PFSK-1 (cell line): ENCODE results near the gene MAP3K4.

Source experiments
- FOXP2 ChIP-seq: optimal IDR thresholded peaks from 2 replicates; pipeline ENCODE3; 2011; ENCODE audit warnings: borderline replicate concordance, control low read depth, inconsistent platforms; ENCODE audit not compliant: insufficient read depth; ENCODE audit errors: extremely low read length, extremely low read depth
- POLR2AphosphoS5 ChIP-seq: IDR thresholded peaks from 2 replicates; pipeline ENCODE4 v1.6.1; 2012; ENCODE audit warnings: low read depth, mild to moderate bottlenecking, control low read depth, low read length, moderate library complexity
- SIN3A ChIP-seq: IDR thresholded peaks from 2 replicates; pipeline ENCODE4 v1.6.1; 2012; ENCODE audit warnings: mild to moderate bottlenecking, low read length, moderate library complexity, borderline replicate concordance; ENCODE audit not compliant: insufficient read depth
- TAF1 ChIP-seq: IDR thresholded peaks from 2 replicates; pipeline ENCODE4 v1.6.1; 2012; ENCODE audit warnings: low read length, control low read depth, borderline replicate concordance; ENCODE audit not compliant: insufficient read depth
- TF ChIP-seq, protein P1 (sequence below), 2 experiments: IDR thresholded peaks; 2 replicates each; pipeline versions ENCODE4 v1.6.1 to v1.8.0; 2011 to 2012; ENCODE audit warnings: low read depth in 2 of 2, low read length in 2 of 2, control low read depth in 1 of 2, inconsistent platforms in 1 of 2, mild to moderate bottlenecking in 1 of 2, moderate library complexity in 1 of 2; ENCODE audit not compliant: insufficient read depth in 1 of 2

Gene MAP3K4

DNA sequence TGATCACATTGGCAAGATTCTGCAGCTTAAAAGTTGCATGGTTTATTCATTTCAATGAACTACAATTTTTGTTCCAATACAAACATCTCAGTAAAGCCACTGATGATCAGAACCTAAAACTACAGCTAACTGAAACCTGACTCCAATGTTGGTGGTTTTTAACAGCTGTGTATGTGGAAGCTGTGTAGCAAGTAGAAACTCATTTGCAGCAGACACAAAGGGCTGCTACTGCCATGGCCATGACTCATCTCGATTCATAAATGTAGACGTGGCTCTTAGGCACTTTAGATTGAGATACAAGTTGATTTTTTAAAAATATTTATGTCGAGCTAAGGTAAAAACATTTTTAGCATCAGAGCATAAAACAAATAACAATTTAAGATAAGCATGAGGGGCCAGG is 19.5 kb upstream of the MAP3K4 start:
- TF ChIP-seq TAF1 (no peak), POLR2AphosphoS5 (no peak), SIN3A (no peak), FOXP2 (no peak)
- TF ChIP-seq, protein P1, sequence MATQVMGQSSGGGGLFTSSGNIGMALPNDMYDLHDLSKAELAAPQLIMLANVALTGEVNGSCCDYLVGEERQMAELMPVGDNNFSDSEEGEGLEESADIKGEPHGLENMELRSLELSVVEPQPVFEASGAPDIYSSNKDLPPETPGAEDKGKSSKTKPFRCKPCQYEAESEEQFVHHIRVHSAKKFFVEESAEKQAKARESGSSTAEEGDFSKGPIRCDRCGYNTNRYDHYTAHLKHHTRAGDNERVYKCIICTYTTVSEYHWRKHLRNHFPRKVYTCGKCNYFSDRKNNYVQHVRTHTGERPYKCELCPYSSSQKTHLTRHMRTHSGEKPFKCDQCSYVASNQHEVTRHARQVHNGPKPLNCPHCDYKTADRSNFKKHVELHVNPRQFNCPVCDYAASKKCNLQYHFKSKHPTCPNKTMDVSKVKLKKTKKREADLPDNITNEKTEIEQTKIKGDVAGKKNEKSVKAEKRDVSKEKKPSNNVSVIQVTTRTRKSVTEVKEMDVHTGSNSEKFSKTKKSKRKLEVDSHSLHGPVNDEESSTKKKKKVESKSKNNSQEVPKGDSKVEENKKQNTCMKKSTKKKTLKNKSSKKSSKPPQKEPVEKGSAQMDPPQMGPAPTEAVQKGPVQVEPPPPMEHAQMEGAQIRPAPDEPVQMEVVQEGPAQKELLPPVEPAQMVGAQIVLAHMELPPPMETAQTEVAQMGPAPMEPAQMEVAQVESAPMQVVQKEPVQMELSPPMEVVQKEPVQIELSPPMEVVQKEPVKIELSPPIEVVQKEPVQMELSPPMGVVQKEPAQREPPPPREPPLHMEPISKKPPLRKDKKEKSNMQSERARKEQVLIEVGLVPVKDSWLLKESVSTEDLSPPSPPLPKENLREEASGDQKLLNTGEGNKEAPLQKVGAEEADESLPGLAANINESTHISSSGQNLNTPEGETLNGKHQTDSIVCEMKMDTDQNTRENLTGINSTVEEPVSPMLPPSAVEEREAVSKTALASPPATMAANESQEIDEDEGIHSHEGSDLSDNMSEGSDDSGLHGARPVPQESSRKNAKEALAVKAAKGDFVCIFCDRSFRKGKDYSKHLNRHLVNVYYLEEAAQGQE (IDR thresholded peaks at IDR 0.05; ENCODE audit: insufficient read depth in 1 of 2, low read depth in 2 of 2, low read length in 2 of 2) = no peak

DNA sequence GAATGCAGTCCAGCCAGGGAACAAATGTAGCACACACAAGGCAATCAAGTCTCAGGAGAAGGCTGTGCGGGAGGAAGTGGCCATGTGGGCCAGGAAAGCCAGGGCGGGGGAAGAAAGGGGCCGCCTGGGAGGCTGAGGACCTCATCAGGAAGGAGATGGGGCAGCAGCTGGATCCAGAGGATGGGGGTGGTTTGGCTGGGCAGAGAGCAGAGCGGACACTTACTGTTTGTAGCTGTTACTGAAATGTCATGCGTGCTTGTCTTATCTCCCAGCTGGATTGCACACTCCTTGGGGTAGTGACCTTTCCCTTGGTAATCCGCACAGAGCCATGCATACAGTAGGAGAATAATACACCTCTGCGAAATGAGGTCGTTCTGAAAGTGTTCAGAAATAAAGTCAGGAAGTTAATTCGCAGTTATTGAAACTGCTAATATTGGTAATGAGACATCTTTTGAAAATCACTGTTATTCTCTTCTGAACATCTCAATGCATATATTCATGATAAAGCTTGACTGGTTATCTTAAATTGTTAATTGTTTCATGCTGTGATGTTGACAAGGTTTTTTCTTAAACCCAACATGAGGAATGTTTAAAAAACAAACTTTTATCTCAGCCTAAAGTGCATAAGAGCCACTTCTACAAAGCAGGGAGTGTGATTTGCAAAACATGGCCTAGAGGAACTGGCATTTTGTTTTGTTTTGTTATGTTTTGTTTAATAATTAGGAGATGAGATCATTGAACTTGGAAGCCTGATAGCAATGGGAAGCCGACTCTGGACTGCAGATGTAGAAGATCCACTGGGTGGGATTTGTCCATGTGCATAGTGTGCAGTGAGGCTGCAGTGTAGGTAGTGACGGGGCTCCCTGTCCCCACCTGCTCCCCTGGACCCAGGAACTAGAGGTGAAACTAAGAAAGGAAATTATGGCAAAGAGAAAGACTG is 18.0 kb upstream of the MAP3K4 start:
- TF ChIP-seq FOXP2 = no peak
- 0 out of 2 replicates have a peak, but pooled peaks have one; percentile 10 for TF ChIP-seq TAF1
- TF ChIP-seq, protein P1 (IDR thresholded peaks at IDR 0.05; ENCODE audit: insufficient read depth in 1 of 2, low read depth in 2 of 2, low read length in 2 of 2) = no peak
- TF ChIP-seq SIN3A = 0 out of 2 replicates have a peak, but pooled peaks have one; percentile 30
- no peak for TF ChIP-seq POLR2AphosphoS5

DNA sequence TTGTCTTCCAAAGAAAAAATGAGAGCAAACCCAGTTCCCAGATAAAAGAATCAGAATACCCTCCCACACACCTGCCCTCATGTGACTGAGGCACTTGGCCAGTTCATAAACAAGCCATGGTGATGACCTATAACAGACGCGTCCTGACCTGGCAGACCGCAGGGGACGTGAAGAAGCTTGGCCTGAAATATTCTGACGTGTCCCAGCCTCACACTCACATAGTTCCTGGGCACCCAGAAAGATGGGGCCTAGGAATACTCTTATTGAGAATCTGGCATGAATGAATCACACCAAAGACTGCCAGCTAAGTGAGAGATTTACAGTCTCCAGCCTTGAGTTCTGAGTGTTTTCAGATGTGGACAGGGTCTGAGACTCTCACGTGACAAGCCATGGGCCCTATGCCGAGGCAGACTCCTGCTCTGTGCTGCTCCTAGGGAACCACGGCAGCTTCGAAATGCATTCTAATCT is 17.2 kb upstream of the MAP3K4 start:
- TF ChIP-seq FOXP2 (no peak), TAF1 (no peak), SIN3A (no peak), POLR2AphosphoS5 (no peak)
- TF ChIP-seq, protein P1 (IDR thresholded peaks at IDR 0.05; ENCODE audit: insufficient read depth in 1 of 2, low read depth in 2 of 2, low read length in 2 of 2) = no peak

DNA sequence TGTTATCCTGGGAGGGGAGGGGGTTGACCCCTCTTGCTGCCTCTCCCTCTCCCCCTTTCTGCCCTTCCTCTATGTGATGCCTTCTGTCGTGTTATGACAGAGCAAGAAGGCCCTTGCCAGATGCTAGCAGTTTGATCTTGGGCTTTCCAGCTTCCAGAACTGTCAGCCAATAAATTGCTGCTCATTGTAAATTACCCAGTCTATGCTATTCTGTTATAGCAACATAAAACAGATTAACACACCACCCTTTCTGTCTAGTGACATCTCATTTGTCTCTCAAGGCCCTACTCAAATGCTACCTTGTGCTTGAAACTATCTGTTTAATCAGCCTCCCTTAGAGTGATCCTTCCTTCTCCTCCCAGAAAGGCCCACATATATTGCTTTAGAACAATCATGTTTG is 16.4 kb upstream of the MAP3K4 start:
- TF ChIP-seq TAF1 (no peak), POLR2AphosphoS5 (no peak)

DNA sequence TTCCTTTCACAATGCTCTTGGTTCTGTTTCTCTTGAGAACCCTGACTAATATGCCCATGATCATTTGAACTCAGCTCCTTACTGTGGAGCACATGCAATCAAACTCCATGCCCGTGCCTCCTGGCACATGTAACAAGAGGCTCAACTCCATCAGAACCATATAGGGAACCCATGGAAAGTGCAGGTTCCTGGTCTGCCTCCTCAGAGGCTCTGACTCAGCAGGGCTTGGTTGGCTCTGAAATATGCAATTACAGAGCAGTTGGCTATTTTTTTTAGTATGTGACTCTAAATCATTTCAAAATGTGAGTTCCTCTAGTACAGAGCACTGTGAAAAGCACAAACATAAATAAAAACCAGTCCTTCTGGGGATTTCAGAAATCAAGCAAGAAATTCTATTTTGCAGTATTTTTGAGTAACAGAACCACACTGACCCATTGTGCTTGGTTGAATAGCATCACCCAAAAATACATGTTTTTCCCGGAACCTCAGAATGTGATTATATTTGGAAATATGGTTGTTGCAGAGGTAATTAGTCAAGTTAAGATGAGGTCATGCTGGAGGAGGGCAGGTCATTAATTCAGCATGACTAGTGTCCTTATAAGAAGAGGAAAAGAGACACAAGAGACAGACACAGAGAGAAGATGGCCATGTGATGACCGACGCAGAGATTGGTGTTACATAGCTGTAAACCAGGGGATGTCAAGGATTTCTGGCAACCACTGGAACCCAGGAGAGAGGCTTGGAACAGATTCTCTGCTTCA is 13.2 kb upstream of the MAP3K4 start:
- TF ChIP-seq FOXP2 (no peak), POLR2AphosphoS5 (no peak), SIN3A (no peak)
